Upper lobe of right lung (tissue), 1 donor: Measurements from ENCODE around the gene RAB38. TPM values are rescaled to one million over a fixed set of nuclear protein-coding genes. Genes with fewer than 3 reads are reported as not detected.

Experiments
- ATAC-seq: fragments of 200-7000 bp; cut with Tn5 transposase; one replicate; pipeline ENCODE4 v1.9.1; 2020; ENCODE audit warnings: mild to moderate bottlenecking, moderate library complexity
- DNase-seq: peaks from one replicate; pipeline ENCODE4 v3.0.0-alpha.2; 2020
- H3K27ac ChIP-seq: fragments of 200-600 bp; one replicate; pipeline ENCODE4 v1.8.0; 2022
- H3K27me3 ChIP-seq: fragments of 200-600 bp; one replicate; pipeline ENCODE4 v1.8.0; 2022; ENCODE audit warnings: mild to moderate bottlenecking
- H3K36me3 ChIP-seq: fragments of 200-600 bp; one replicate; pipeline ENCODE4 v1.8.0; 2022
- H3K4me1 ChIP-seq: fragments of 200-600 bp; one replicate; pipeline ENCODE4 v1.8.0; 2022
- H3K4me3 ChIP-seq: fragments of 200-600 bp; one replicate; pipeline ENCODE4 v1.8.0; 2022; ENCODE audit warnings: mild to moderate bottlenecking
- H3K9me3 ChIP-seq: fragments of 200-600 bp; one replicate; pipeline ENCODE4 v1.8.0; 2022
- intact Hi-C: fragments of 100-400 bp; cut with DNase I; formaldehyde crosslinking; loops from one replicate; pipeline ENCODE4 v1.11.0; 2022
- total RNA-seq: library from RNA; stranded (reverse); fragmentation: NEBNext Ultra II Directional; extraction: Animal tissue kit (Norgen Biotek cat#: 25700); gene quantifications from one replicate; pipeline ENCODE4 v1.2.1, GENCODE V29; 2021
- TF ChIP-seq, protein P1 (sequence below): fragments of 200-600 bp; IDR thresholded peaks from one replicate; pipeline ENCODE4 v1.8.0; 2022; ENCODE audit warnings: antibody characterized with exemption
- donor health status: DM: no; HTN: yes; CAD: no; lungs with severe emphysema.

Gene RAB38
- total RNA-seq, 1 donor from 2014 or later = 8.1 TPM

DNA sequence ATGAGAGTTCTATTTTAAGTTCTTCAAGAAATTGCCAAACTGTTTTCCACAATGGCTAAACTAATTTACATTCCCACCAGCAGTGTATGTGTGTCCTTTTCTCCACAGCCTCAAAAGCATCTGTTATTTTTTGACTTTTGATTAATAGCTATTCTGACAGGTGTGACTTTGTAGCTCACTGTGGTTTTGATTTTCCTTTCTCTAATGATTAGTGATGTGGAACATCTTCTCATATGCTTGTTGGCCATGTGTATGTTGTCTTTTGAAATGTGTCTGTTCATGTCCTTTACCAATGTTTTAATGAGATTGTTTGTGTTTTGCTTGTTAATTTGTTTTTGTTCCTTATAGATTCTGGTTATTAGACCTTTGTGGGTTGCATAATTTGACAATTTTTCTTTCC is 18.0 kb upstream of the RAB38 start:
- DNase-seq = no peak
- ATAC-seq = no peak
- Histone ChIP-seq H3K27ac (no peak overlapping the region), H3K9me3 (peaks cover 9% of the 10 kb centered on the region), H3K4me3 (no peak overlapping the region), H3K36me3 (no peaks in the 10 kb centered on the region), H3K4me1 (no peaks in the 10 kb centered on the region), H3K27me3 (no peaks in the 10 kb centered on the region)
- TF ChIP-seq, protein P1, sequence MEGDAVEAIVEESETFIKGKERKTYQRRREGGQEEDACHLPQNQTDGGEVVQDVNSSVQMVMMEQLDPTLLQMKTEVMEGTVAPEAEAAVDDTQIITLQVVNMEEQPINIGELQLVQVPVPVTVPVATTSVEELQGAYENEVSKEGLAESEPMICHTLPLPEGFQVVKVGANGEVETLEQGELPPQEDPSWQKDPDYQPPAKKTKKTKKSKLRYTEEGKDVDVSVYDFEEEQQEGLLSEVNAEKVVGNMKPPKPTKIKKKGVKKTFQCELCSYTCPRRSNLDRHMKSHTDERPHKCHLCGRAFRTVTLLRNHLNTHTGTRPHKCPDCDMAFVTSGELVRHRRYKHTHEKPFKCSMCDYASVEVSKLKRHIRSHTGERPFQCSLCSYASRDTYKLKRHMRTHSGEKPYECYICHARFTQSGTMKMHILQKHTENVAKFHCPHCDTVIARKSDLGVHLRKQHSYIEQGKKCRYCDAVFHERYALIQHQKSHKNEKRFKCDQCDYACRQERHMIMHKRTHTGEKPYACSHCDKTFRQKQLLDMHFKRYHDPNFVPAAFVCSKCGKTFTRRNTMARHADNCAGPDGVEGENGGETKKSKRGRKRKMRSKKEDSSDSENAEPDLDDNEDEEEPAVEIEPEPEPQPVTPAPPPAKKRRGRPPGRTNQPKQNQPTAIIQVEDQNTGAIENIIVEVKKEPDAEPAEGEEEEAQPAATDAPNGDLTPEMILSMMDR = no peak
- intact Hi-C loops = no loop called here

DNA sequence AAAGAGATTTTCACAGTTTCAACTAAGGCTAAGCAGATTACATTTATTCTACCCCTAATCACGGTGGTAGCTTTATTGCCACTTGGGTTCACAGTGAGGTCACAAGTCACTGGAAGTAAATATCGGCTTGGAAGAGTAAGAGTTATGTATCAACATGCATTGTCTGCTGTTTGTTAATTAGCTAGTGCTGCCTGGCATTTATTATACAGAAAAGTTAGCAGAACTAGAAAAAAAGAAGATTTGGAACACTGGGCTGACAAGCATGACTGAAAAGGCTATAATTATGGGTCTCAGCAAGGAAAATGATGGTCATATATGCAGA is 13.7 kb upstream of the RAB38 start:
- TF ChIP-seq, protein P1 = no peak
- Histone ChIP-seq H3K36me3 (no peaks in the 10 kb centered on the region), H3K9me3 (no peaks in the 10 kb centered on the region), H3K4me1 (no peaks in the 10 kb centered on the region), H3K27me3 (no peaks in the 10 kb centered on the region), H3K4me3 (no peak overlapping the region), H3K27ac (no peak overlapping the region)
- no peak for ATAC-seq
- no peak for DNase-seq
- intact Hi-C loops = no loop called here

DNA sequence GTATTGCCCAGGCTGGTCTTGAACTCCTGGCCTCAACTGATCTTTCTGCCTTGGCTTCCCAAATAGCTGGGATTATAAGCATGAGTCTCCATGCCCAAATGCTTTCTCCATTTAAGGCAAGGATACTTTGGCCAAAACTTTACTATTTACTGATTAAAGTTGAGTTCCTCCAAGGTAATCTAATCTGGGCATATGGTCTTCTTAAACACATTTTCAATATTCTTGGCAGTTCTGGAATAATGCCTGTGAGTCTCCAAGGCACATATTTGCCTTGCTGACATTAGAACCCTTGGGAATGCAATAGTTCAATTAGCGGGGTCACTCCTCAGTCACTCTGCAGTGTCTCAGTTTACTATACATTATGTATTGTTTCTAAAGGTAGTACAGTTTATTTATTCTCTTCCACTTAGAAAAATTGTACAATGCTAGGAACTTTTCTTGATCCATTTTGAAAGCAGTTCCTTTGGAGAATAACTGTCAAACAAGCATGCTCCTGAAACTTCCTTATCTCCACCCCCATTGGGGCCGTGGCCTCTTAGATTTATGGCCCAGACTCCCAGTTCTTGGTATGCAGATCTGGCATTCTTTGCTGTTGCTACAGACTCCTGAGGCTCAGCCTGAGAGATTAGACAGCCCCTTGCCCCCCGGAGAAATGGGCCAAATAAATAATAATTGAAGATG is 13.1 kb upstream of the RAB38 start:
- Histone ChIP-seq H3K27me3 (no peaks in the 10 kb centered on the region), H3K27ac (no peak overlapping the region), H3K36me3 (no peaks in the 10 kb centered on the region), H3K4me1 (no peaks in the 10 kb centered on the region), H3K4me3 (no peak overlapping the region), H3K9me3 (no peaks in the 10 kb centered on the region)
- TF ChIP-seq, protein P1 = no peak
- no peak for ATAC-seq
- no peak for DNase-seq
- intact Hi-C loops = no loop called here

DNA sequence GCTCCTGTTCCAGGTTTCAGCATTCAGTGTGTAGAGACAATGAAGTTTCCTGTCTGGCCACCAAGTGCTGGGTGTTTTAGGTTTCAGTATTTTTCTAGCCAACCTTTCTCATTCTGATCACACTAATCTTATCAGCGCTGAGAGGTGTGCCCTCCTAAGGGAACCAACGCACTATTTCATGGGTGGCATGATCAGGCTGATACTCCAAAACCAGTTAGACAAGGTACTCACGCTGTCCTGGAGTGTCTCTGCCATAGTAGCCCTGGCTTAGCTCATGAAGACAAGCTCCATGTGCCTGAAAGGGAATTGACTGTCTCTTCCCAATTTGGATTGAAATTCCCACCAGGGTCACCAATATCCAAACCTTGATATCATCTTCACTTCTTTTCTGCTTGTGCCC is 8.0 kb upstream of the RAB38 start:
- Histone ChIP-seq H3K27me3 (no peaks in the 10 kb centered on the region), H3K36me3 (no peaks in the 10 kb centered on the region), H3K4me1 (no peaks in the 10 kb centered on the region), H3K27ac (no peak overlapping the region), H3K4me3 (no peak overlapping the region), H3K9me3 (no peaks in the 10 kb centered on the region)
- peak; percentile 83 for ATAC-seq
- intact Hi-C loops = no loop called here
- no peak for DNase-seq
- TF ChIP-seq, protein P1 = no peak

DNA sequence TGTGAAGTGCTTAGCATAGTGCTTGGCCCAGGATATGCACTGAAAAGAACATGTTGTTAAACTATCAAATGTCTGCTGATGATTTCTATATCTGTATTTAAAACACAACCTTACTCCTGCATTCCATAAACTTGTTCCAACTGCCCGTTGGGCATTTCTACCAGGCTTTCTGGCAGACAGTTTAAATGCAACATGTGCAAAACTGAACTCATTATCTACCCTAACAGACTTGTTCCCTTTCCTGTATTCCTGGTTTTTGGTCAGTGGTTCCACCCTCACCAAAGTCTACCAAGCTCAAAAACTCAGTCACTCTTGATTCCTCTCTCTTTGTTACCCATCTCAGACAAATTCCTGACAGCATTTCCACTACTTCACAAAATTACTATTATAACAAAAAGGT is 6.5 kb upstream of the RAB38 start:
- Histone ChIP-seq H3K4me1 (no peaks in the 10 kb centered on the region), H3K27ac (no peak overlapping the region), H3K27me3 (no peaks in the 10 kb centered on the region), H3K4me3 (no peak overlapping the region), H3K36me3 (no peaks in the 10 kb centered on the region), H3K9me3 (no peaks in the 10 kb centered on the region)
- no peak for ATAC-seq
- intact Hi-C loops = no loop called here
- no peak for DNase-seq
- TF ChIP-seq, protein P1 = no peak
